Adrenal gland (tissue), 5 donors: ENCODE measurements around the gene CHKA.

Experiments
- CTCF ChIP-seq, 6 experiments: fragments of 450-650 bp in 4 of 6; fragments of 200-600 bp in 2 of 6; sonication (generic) in 1 of 6; IDR thresholded peaks; 1 replicate in 5 of 6; 2 replicates in 1 of 6; pipeline versions ENCODE4 v1.5.1 to v1.8.0; 2016 to 2021; ENCODE audit warnings: antibody characterized with exemption in 6 of 6, mild to moderate bottlenecking in 2 of 6, moderate library complexity in 1 of 6
- POLR2A ChIP-seq, 2 donors: fragments of 450-650 bp; IDR thresholded peaks; one replicate each; pipeline ENCODE4 v1.6.1; 2017; ENCODE audit warnings: antibody characterized with exemption in 2 of 2, mild to moderate bottlenecking in 2 of 2, moderate library complexity in 1 of 2
- donor health status: DM: no; HTN: no; CAD: no.

DNA sequence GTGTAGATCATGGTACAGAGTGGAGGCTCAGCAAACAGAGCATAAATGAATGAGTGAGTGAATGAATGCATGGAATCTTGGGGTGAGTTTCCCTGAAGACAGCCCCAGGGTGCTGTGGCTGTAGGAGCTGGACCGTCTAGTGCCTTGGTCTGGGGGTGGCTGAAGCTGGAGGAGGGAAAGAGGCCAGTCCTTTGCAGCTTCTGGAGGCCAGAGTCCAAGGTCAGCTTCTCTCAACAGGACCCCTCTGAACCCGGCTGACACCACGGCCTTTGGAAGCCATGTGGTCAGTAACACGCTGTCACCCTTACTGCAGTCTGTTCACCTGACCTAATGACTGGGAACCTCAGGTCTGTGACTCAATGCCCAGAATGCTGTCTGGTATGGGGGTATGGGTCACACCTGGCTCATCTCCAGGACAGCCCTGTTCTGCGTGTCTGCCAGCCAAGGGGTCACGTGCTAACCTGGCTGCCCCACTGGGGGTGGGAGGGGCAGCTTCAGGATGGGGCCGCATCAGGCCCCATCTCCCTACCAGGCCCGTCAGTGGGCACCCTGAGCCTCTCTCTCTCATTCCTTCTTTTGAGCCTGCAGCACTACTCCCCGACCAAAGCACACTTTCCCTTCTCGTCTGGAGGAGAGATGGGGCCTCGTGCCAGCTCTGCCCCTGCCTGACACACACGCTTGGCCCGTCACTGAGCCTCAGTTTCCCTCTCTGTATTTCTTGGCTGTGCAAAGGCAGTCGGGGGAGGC lies 24.1 kb upstream of the CHKA start:
- no peak for TF ChIP-seq CTCF (IDR thresholded peaks at IDR 0.05)
- TF ChIP-seq POLR2A (IDR thresholded peaks at IDR 0.05) = peak in 1 of 2 donors; percentile 15
